NCI-H2171 (cell line): Measurements from ENCODE around the gene NOP16.
"Not testable (repeated sequence)": the region's sequence is repeated elsewhere in the genome, so short reads cannot be mapped to it uniquely, and the experiment has no call there.

Source experiments
- DNase-seq: peaks from one replicate; lab custom pipeline; 2025; lab: John Stamatoyannopoulos, UW

NOP16 gene

DNA sequence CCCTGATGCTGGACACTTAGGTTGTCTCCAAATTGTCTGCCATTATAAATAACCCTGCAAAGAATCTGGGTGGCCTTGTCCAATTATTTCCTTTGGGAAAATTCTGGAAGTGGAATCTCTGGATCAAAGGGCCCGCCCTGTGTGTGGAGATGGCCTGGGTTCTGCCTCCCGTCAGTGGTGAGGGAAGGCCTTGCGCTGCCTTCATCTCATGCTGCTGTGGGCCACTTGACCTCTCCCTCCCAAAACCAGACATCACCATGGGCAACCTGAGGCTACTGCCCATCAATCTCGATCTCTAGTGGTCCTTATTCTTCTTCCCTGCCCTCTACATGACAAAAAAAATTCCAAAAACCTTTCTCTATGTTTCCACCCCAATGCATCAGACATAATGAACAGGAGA, 21.4 kb upstream of the NOP16 start:
- no peak for DNase-seq

DNA sequence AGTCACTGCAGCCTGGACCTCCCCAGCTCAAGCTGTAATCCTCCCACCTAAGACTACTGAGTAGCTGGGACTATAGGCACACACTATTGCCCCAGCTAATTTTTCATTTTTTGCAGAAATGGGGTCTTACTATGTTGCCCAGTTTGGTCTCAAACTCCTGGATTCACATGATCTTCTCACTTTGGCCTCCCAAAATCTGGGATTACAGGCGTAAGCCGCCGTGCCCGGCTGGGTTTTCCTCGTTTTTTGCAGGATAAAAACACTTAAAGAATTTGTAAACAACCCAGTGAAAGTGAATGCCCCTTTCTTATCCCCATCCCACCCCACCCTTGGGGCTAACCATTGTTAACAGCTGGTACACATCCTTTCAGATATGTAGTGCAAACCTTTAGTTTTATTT, 20.2 kb upstream of the NOP16 start:
- DNase-seq, result no peak

DNA sequence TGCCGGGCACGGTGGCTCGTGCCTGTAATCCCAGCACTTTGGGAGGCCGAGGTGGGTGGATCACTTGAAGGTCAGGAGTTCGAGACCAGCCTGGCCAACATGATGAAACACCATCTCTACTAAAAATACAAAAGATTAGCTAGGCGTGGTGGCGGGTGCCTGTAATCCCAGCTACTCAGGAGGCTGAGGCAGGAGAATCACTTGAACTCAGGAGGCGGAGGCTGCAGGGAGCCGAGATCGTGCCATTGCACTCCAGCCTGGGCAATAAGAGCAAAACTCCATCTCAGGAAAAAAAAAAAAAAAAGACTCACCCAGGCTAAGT, 19.8 kb upstream of the NOP16 start:
- DNase-seq, result not testable (repeated sequence)

DNA sequence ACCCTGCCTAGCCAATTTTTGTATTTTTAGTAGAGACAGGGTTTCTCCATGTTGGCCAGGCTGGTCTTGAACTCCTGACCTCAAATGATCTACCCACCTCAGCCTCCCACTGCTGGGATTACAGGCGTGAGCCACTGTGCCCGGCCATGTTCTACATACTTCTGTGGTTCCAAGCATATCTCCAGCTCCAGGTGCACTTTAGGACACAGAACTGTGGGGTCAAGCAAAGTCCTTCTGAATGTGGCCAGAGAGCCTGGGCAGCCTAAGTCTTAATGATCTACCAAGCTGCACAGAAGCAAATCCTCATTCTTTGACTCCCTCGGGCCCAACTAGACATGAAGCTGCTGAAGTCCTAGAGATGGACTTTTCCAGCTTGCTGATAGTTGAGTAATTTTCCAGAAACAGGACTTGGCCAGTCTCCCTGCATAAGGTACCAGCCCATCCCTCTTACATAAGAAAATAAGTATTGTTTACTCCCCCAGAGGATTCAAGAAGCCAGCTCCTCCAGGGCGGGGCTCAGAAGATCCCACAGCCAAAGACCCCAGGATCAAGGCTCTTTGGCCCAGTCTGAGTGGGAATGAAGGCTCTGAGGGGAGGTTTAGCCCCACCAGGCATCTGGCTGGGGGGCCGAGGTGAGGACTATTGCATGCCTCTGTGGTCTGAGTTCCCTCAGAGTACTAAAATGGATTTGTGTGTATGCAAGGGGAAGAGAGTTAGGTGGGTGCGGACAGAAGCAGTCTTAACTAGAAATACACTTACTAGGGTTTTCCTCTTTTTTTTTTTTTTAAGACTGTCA, 19.3 kb upstream of the NOP16 start:
- no peak for DNase-seq

DNA sequence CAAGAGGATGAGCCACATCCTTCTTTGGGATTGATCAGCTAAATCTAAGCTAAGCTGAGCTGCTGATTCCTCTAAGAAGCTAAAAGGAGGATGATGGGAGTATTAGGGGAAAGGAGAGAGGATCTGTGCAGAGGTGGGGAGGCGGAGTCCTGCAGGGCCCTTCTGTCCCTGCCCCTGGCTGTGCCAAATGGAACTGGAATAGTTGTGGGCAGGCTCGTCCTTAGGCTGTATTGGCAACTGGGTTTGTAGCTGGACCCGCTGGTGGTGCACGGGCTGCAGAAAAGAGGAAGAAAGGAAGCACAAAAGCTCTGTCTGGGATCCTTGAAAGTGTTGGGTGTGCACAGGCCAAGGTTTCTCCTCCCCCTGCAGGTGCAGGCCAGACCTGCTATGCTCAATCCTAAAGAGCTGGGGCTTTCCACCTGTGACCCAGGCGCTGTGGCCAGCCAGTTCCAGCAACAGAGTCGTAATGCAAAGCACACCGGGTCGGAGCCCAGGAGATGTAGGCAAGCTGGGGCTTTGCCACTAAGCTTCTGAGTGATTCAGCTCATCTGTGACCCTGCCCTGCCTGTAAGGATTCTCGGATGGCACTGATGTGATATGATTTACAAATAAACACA, 18.1 kb upstream of the NOP16 start:
- no peak for DNase-seq

DNA sequence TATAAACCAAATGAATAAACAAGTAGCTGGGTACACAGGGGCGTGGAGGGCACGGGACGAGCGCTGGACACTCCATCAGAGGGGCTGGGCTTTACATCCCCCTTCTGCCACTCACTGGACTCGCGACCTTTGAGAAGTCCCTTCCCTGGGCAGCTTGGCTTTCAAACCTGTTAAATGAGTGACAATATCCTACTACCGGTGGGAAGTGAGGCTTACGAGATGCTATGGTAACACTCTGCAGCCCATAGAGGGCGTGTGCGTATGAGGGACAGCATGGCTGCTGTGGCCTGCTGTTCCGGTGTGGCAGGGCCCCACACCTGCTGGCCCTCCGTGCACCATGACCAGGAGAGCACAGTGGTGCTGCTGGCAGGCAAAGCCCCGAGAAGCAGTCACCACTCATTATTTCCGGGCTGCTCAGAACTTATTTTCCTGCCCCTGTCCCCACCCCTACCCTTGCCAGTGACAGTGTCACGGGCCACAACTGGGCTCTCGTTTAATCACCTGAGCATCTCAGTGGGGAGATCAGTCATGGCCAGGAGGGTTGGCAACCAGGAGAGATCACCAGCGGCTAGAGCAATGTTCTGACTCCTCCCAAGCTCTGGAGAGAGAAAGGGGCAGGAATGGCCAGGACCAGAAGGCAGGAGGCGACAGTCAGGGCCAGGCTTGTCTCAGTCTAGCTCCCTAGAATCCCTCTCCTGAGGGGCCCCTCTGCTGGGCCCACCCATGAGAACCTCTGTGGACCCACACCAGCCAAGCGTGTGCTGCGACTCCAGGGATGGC, 17.4 kb upstream of the NOP16 start:
- no peak for DNase-seq

DNA sequence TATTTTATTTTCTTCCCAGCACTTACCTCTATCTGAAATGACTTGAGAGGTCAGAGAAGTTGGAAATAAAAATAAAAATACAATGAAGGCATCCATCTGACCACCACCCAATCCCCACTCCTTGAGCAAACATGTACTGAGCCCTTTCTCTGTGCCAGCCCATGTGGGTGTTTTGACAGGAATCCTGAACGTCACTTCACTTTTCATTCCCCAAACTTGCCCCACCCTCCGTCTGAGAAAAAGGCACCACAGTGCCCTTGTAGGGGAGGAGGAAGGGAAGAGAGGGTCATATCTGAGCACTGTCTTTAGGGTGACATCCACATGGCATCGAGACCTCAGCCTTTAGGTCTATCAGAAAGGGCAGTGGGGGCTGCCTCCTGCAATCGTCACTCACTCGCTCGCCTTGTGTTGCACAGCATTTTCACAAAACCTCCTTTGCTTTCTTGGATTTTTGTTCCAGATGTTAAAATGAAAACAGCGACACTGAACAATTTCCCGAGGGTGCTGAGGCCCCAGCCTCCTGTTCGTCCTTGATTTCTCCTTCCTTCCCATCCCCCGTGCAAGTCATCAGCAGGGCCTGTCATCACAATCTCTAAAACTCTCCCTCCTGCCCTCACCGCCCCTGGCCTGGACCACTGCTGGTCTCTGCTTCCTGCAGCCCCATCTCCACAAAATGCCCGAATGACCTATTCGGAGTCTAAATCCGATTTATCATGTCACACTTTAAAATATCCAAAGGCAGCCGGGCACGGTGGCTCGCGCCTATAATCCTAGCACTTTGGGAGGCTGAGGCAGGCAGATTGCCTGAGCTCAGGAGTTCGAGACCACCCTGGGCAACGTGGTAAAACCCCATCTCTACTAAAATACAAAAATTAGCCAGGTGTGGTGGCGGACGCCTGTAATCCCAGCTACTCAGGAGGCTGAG, 13.1 kb upstream of the NOP16 start:
- no peak for DNase-seq

DNA sequence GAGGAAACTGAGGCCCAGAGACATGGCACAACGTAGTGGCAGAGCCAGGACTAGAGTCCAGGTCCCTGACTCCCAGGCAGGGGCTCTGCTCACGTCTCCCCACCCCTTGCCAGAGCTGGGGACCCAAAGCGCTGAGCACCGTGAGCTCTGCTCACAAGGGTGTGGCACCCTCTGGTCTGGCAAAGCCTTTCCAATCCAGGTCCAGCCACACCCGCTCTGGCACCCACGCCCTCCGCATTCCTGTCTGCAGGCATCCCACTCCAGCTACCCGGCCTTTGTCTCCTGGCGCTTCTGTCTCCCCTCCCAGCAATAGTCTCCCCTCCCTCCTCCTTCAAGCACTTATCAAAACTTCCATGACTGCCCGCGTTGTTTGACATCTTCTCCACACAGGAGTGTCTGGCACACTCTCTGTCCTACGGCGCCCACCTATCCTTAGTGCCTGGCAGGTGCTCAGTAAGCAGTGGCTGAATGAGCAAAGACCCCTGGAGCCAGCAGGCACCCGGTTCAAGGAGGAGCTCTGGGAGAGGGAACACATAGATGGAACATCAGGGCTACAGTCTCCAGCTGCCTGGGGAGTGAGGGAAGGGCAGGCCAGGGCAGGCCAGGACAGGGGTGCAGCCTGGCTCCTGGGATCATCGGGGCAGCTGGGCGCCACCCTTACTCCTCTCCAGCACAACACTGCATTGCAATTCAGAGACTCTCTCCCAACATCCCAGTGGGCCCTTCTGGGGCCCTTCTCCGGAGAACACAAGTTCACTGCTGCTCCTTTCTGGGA, 12.2 kb upstream of the NOP16 start:
- no peak for DNase-seq

DNA sequence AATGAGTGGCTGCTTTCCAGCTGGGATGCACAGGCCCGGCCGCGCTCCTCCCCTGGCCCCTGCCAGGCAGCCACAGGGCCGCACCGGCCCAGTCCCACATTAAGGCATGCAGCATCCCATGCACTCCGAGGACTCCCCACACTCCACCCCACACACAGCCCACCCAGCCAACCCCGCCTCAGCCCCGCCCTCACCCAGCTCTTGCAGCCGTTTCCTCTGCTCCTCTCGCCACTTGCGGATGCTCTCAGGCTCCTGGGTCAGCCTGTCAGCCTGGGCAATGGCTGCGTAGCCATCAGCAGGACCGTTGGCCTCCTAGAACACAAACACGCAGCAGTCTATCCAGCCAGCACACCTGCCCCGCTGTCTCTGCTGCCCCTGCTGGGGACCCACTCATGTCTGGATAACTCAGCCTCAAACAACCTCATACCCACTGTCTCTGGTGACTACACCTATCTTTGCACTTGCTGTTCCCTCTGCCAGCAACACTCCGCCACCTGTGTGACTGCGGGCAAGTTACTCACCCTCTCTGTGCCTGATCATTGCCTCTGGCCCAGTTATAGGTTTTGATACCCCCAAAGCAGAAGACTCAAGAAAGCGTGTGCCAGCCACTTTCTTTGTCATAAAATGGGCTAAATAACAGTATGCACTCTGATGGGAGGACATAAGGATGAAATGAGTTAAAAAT, 9.5 kb upstream of the NOP16 start:
- DNase-seq, result no peak

DNA sequence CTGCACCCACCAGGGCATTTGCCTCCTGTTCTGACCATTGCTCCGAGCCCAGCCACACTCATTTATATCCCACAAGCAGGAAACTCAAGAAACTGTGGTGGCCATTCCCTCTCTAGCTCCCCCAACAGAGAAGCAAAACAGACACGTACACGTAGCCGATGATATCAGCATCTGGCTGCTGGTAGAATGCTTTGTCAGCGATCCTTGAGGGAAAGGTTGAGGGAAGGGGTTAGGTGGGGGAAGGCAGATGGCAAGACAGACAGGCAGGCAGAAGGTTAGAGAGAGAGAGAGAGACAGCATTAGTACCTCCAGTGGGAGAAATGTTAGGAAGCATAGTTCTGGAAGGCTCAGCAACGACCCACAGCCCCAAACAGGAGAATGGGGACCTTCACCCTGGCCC, 7.9 kb upstream of the NOP16 start:
- DNase-seq, result no peak

DNA sequence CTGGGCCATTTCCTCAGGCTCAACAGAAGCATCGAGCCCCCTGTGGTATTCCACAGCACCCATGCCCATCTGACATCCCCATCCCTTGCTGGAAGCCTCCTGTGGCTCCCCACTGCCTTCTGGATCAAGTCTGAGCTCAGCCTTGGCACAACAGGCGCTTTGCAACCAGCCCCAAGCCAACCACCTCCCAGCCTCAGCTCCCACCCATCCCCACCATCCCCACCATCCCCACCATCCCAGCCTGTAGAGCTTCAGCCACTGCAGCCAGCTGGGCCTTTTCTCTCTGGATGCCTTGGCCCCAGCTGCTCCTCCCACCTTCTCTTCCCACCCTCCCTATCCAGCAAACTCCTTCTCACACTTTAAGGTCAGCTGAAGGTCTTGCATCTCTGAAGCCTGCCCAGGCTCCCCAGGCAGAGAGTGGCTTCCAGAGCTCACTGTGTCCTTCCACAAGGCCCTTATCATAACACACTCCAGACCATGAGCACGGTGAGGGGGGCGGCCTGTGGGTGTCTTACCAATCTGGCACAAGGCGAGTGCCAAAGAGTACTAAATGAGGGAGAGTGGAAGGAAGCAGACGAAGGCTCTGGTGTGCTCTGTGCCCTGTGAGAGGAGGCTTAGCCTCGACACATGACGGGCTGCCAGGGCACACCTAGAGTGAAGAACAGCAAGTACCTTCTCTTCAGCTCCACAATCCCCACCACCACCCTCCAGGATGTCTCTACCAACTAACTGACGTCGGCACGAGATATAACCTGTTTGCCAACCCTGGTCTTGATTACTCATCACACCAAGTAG, 6.7 kb upstream of the NOP16 start:
- DNase-seq, result no peak

DNA sequence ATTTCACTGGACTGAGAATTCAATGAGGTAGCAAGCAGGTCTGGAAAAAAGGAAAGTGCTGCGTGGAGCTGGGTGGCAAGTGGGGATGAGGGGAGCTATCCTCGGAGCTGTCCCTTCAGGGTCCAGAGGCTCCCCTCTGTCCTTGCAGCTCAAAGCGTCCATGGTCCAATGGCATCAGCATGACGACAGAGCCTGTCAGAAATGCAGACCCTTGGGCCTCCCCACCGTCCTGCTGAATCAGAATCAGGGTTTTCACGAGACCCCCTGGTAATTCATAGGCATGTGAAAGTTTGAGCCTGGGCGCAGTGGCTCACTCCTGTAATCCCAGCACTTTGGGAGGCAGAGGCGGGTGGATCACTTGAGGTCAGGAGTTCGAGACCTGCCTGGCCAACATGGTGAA, 5.7 kb upstream of the NOP16 start:
- DNase-seq, result no peak

DNA sequence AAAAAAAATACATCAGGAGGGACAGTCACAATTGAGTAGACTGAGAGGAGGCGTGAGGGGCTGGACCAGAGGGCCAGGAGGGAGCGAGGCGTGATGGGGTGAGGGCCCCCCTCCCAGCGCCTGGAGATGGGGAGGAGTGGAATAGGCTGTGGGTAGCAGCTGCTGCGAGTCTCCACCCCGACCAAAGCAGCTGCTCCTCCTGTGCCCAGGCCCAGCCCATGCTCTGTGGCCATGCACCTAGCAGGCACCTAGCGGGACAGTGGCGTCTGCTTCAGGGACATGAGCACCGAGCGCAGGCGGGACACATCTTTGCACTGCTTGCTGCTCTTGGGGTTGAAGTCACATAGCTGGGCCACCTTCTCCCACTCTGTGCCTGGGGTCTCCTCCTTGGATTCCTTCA, 4.1 kb upstream of the NOP16 start:
- no peak for DNase-seq

DNA sequence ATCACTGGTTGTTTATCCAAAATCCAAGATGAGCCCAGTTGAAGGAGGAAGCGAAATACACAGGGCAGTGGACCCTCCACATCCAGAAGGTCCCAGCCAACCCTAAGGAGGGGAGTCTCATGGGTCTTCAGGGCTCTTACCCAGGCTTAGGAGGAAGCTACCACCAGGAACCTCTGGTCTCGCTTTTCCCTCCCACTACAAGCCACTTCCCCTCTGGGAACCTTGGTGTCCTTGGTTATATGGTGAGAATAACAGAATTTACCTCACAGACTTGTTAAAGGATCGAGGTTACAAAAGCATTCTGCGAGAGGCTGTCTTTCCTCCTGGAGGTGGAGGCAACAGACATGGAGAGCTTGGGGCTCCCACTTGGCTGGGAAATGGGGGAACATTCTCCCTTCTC, 3.6 kb upstream of the NOP16 start:
- no peak for DNase-seq

DNA sequence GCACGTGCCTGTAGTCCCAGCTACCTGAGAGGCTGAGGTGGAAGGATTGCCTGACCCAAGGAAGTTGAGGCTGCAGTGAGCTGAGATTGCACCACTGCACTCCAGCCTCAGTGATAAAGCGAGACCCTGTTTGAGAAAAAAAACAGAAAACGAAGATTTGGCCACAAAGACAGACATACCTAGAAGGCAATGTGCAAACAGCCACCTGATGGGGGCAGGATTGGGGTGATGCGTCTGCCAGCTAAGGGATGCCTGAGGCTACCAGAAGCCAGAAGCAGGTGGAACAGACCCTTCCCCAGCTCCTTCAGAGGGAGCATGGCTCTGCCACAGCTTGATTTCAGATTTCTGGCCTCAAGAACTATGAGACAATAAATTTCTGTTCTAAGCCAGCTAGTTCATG, 3.1 kb upstream of the NOP16 start:
- DNase-seq, result no peak

DNA sequence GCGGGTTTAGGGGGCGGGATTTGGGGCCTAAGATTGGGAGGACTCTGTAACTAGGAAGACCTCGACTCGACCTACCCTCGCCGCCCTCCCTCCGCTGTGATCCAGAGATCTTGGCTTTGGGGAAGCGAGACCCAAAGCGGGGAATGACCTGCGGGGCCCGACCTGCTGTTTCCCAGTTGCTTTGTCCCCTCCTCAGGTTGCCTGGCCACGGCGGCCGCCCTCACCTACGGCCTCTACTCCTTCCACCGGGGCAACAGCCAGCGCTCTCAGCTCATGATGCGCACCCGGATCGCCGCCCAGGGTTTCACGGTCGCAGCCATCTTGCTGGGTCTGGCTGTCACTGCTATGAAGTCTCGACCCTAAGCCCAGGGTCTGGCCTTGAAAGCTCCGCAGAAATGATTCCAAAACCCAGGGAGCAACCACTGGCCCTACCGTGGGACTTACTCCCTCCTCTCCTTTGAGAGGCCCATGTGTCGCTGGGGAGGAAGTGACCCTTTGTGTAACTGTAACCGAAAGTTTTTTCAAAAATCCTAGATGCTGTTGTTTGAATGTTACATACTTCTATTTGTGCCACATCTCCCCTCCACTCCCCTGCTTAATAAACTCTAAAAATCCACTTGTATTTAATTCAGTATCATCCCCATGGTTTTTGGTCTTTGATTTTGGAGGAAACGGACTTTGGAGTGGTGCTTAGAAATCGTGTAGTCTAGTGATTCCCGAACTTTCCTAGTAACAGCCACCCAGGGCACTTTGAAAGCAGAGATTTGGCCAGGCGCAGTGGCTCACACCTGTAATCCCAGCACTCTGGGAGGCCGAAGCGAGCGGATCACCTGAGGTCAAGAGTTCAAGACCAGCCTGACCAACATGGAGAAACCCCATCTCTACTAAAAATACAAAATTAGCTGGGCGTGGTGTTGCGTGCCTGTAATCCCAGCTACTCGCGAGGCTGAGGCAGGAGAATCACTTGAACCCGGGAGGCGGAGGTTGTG, 1.0 kb upstream of the NOP16 start:
- DNase-seq, result no peak

DNA sequence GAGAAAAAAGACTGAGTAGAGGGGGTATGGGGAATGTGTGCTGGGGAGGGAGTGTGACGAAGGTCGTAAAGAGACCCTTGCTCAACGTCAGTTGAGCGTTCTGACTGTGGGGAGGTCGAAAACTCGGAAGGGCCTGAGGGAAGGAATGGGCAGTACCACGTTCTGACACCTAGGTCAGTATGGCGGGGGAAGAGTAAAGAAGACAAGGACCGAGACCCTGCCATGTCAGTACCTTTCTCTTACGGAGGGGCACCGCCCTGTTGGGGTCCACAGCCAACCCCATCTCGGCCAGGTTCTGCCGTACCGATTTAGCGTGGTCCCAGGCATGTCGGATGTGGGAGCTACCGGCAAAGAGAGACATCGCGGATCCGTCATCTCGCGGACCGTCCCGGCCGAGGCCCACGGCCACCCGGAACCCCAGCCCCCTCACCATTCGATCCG, 375 bp downstream of the NOP16 start:
- DNase-seq, result no peak

DNA sequence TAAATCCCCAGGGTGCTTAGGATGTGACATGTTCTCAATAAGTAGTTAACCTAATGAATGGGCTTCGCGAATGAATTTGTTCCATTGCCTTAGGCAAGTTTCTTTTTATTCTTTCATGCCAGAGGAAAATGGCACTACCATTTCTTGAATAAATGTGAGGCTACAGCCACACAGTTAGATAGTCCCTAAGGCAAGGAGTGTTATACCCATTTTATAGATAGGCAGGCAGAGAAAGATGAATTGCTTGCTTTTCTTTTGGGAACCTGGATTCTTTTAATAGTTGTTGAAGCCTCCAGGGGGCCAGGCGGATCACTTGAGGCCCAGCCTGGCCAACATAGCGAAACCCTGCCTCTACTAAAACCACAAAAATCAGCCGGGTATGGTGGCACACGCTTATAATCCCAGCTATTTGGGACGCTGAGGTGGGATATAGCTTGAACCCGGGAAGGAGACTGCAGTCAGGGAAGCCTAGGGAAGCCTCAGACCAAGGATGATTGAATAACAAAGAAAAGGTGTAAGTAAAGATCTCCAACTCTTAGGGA, 943 bp downstream of the NOP16 start:
- no peak for DNase-seq
